Left lung (tissue), 10 donors: ENCODE measurements around the gene BCAP31. TPM values are rescaled to one million over a fixed set of nuclear protein-coding genes. Genes with fewer than 3 reads are reported as not detected.
"Not testable (repeated sequence)": the region's sequence is repeated elsewhere in the genome, so short reads cannot be mapped to it uniquely, and the experiment has no call there.

Source experiments
- ATAC-seq: fragments of 200-7000 bp; cut with Tn5 transposase; one replicate; pipeline ENCODE4 v1.9.1; 2020; ENCODE audit warnings: moderate library complexity
- DNase-seq, 4 donors: peaks; one replicate each; pipeline ENCODE4 v3.0.0-alpha.2; 2013 to 2020
- H3K27ac ChIP-seq, 2 donors: fragments of 200-600 bp; sonication (generic) in 1 of 2; one replicate each; pipeline versions ENCODE4 v1.5.0 to v1.8.0; 2020 to 2021
- H3K27me3 ChIP-seq, 2 donors: fragments of 200-600 bp; sonication (generic) in 1 of 2; one replicate each; pipeline versions ENCODE4 v1.5.0 to v1.8.0; 2020 to 2021
- H3K36me3 ChIP-seq, 2 donors: fragments of 200-600 bp; sonication (generic) in 1 of 2; one replicate each; pipeline versions ENCODE4 v1.5.0 to v1.8.0; 2020 to 2021
- H3K4me1 ChIP-seq, 2 donors: fragments of 200-600 bp; one replicate each; pipeline ENCODE4 v1.8.0; 2021
- H3K4me3 ChIP-seq, 2 donors: fragments of 200-600 bp; sonication (generic) in 1 of 2; one replicate each; pipeline versions ENCODE4 v1.5.0 to v1.8.0; 2020 to 2021; ENCODE audit warnings: mild to moderate bottlenecking in 1 of 2
- H3K9me3 ChIP-seq, 2 donors: fragments of 200-600 bp; sonication (generic) in 1 of 2; one replicate each; pipeline versions ENCODE4 v1.5.0 to v1.8.0; 2020 to 2021
- intact Hi-C, 2 donors: fragments of 100-400 bp; cut with DNase I; formaldehyde crosslinking; loops; one replicate each; pipeline versions ENCODE4 v1.11.2 to v1.14.2; 2022
- polyA plus RNA-seq, 6 donors: library from polyadenylated mRNA; unstranded; fragments of 120-200 nt; gene quantifications; one replicate each; pipeline ENCODE4 v1.2.1, GENCODE V29; 2013; ENCODE audit not compliant: insufficient read length in 6 of 6
- total RNA-seq, 2 donors: library from RNA; stranded (reverse); fragmentation: NEBNext Ultra II Directional; extraction: Animal tissue kit (Norgen Biotek cat#: 25700); gene quantifications; one replicate each; pipeline ENCODE4 v1.2.1, GENCODE V29; 2021
- TF ChIP-seq, protein P1 (sequence below), 2 donors: fragments of 200-600 bp; sonication (generic) in 1 of 2; IDR thresholded peaks; one replicate each; pipeline versions ENCODE4 v1.5.0 to v1.8.0; 2021; ENCODE audit warnings: antibody characterized with exemption in 2 of 2
- donor health status: DM: no; HTN: yes; CAD: no.
- donor health status: DM: no; HTN: no; CAD: no.

Gene BCAP31
- total and polyA plus RNA-seq, 8 donors: 126 to 243 (median 138) TPM

DNA sequence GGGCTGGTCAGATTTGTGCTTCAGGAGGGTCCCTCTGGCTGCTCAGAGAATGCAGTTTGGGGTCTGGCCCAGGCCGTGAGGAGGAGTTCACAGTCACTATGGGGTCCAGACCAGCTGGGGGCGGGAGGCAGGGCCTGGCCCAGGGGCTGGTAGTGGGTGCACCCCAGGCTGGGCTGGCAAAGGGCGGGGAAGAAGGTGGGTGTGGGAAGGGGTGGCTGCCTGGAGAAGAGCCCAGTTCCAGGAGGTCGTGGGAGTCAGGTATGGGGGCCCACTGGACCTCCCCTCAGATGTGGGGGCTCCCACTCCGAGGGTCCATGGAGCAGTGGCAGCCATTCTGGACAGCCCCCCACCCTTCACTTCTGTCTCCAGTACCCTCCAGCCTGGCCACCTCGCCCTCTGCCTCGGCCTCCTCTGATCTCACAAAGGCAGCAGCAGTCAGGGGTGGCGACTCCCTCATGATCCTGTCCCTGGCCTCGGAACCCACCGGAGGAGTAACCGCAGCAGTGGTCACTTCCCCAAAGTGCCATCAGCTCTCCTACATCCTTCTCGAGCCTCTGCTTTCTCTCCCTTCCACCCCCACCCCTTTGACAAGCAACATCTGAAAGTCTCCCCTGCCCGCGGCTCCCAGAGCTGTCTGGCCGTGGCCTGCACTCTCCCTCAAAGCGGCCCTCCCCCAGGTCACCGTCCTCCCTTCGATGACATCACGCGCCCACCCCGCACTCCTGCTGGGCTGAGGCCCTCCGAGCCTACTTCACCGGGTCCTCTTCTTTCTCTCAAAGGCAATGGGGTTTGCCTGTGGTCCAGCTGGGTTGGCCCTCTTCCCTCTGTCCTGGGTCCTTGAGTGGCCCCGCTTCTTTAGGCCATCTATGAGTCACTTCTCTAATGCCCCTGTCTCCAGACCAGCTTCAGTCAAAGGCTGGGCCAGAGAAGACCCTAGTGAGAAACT is 38.2 kb downstream of the BCAP31 start:
- no peaks in the 10 kb centered on the region for H3K36me3 ChIP-seq
- DNase-seq: peak in 1 of 4 donors; percentile 25
- no peaks in the 10 kb centered on the region for H3K4me1 ChIP-seq
- H3K27ac ChIP-seq: no peak overlapping the region
- ATAC-seq: no peak
- TF ChIP-seq, protein P1, sequence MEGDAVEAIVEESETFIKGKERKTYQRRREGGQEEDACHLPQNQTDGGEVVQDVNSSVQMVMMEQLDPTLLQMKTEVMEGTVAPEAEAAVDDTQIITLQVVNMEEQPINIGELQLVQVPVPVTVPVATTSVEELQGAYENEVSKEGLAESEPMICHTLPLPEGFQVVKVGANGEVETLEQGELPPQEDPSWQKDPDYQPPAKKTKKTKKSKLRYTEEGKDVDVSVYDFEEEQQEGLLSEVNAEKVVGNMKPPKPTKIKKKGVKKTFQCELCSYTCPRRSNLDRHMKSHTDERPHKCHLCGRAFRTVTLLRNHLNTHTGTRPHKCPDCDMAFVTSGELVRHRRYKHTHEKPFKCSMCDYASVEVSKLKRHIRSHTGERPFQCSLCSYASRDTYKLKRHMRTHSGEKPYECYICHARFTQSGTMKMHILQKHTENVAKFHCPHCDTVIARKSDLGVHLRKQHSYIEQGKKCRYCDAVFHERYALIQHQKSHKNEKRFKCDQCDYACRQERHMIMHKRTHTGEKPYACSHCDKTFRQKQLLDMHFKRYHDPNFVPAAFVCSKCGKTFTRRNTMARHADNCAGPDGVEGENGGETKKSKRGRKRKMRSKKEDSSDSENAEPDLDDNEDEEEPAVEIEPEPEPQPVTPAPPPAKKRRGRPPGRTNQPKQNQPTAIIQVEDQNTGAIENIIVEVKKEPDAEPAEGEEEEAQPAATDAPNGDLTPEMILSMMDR (IDR thresholded peaks at IDR 0.05): no peak
- no peaks in the 10 kb centered on the region for H3K9me3 ChIP-seq
- intact Hi-C loops: no loop called here
- H3K4me3 ChIP-seq: no peak overlapping the region
- peaks cover 0 to 56% of the 10 kb centered on the region in 2 donors for H3K27me3 ChIP-seq

GRCh38 chrX:153685156-153685536 is 39.0 kb downstream of the BCAP31 start:
- no peaks in the 10 kb centered on the region for H3K9me3 ChIP-seq
- H3K36me3 ChIP-seq: no peaks in the 10 kb centered on the region
- no peak for ATAC-seq
- peaks cover 0 to 53% of the 10 kb centered on the region in 2 donors for H3K27me3 ChIP-seq
- intact Hi-C loops: no loop called here
- no peak overlapping the region for H3K27ac ChIP-seq
- H3K4me1 ChIP-seq: no peaks in the 10 kb centered on the region
- peak in 1 of 4 donors; percentile 26 for DNase-seq
- TF ChIP-seq, protein P1 (IDR thresholded peaks at IDR 0.05): no peak
- H3K4me3 ChIP-seq: no peak overlapping the region

GRCh38 chrX:153684467-153685155 is 39.6 kb downstream of the BCAP31 start:
- H3K27ac ChIP-seq: no peak overlapping the region
- no peaks in the 10 kb centered on the region for H3K9me3 ChIP-seq
- no peak for ATAC-seq
- TF ChIP-seq, protein P1 (IDR thresholded peaks at IDR 0.05): no peak
- intact Hi-C loops: no loop called here
- H3K4me1 ChIP-seq: no peaks in the 10 kb centered on the region
- H3K27me3 ChIP-seq: peaks cover 0 to 48% of the 10 kb centered on the region in 2 donors
- DNase-seq: peak in 1 of 4 donors; percentile 18
- no peak overlapping the region for H3K4me3 ChIP-seq
- H3K36me3 ChIP-seq: no peaks in the 10 kb centered on the region

DNA sequence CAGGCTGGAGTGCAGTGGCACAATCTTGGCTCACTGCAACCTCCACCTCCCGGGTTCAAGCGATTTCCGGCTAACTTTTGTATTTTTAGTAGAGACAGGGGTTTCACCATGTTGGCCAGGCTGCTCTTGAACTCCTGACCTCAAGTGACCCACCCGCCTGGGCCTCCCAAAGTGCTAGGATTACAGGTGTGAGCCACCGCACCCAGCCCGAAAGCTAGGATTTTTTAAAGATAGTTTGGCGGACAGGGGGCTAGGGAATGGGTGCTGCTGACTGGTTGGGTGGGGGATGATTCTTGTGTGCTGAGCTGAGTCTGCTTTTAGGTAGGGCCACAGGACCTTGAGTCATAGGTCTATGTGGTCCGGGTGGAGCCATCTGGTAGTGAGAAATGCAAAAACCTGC is 40.7 kb downstream of the BCAP31 start:
- H3K4me1 ChIP-seq, H3K9me3 ChIP-seq, H3K27ac ChIP-seq, H3K4me3 ChIP-seq, ATAC-seq, H3K36me3 ChIP-seq, intact Hi-C loops: not testable (repeated sequence)
- H3K27me3 ChIP-seq: peaks cover 0 to 36% of the 10 kb centered on the region in 2 donors
- peak in 1 of 4 donors; percentile 10 for DNase-seq

DNA sequence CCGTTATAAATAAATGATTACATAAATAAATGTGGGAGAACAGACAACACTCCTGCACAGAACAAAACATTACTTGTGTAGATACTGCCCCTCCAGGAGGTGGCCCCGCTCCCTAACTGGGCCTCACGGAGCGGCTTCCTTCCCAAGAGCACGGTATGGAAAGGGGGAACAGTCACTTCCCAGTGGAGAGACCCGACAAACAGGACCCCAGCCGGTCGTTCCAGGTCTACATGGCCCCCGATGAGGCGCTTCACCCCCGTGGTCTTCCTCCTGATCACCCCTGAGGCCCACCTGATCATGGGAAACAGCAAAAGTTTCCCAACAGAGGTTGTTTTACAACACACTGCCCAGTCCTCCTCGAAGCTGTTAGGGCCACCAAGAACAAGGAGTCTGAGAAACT is 43.0 kb downstream of the BCAP31 start:
- H3K36me3 ChIP-seq: no peaks in the 10 kb centered on the region
- H3K9me3 ChIP-seq: no peaks in the 10 kb centered on the region
- TF ChIP-seq, protein P1 (IDR thresholded peaks at IDR 0.05): no peak
- ATAC-seq: no peak
- H3K4me1 ChIP-seq: no peaks in the 10 kb centered on the region
- H3K27me3 ChIP-seq: peaks cover 0 to 32% of the 10 kb centered on the region in 2 donors
- no peak overlapping the region for H3K4me3 ChIP-seq
- DNase-seq: peak in 1 of 4 donors; percentile 14
- no peak overlapping the region for H3K27ac ChIP-seq
- intact Hi-C loops: no loop called here
